GM18909 (cell line): ENCODE measurements around the gene HECTD4.
"Not testable (repeated sequence)": the region's sequence is repeated elsewhere in the genome, so short reads cannot be mapped to it uniquely, and the experiment has no call there.

Source experiments
- ATAC-seq: cut with Tn5 transposase; IDR thresholded peaks from one replicate; pipeline ENCODE4 v1.9.1; 2021; ENCODE audit warnings: mild to moderate bottlenecking; ENCODE audit not compliant: unreplicated experiment, poor library complexity

HECTD4 gene

GRCh38 chr12:112283546-112283945, 98.7 kb downstream of the HECTD4 start:
- no peak for ATAC-seq

- no peak for ATAC-seq
Observed at GRCh38 chr12:112282920-112283319, 99.3 kb downstream of the HECTD4 start.

DNA sequence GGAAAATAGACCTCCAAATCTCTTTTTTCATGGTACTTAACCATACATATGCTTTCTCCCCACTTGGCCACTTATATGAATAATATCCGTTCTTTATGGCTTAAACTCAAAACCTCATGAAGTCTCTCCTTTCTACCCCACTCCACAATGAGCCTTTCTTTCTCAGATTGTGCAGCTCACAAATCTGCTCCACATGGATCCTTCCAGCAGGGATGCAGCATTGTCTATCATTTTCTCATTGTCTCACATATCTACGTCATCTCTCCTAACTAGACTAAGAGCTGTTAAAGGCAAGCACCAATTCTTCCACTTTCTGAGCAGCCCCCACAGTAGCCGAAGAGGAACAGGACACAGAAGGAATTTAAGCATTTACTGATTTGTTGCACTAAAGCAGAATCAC, 106.4 kb downstream of the HECTD4 start:
- ATAC-seq = no peak

DNA sequence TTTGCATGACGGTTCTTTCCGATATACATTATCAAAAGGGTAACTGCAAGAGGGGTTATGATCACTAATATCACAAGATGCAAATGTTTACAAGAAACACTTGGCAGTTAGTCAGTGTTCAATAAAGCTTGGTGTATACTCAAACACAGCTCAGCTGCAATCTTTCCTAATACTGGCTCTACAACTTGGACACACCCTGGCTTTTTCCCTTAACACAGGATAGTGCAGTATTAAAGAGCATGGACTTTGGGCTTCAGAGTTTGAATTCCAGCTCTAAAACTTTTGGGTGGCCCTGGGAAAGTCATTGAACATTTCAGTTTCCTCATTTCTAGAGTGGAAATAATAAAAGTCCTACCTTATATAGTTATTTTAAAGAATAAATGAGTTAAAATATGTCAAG, 107.0 kb downstream of the HECTD4 start:
- ATAC-seq = no peak

DNA sequence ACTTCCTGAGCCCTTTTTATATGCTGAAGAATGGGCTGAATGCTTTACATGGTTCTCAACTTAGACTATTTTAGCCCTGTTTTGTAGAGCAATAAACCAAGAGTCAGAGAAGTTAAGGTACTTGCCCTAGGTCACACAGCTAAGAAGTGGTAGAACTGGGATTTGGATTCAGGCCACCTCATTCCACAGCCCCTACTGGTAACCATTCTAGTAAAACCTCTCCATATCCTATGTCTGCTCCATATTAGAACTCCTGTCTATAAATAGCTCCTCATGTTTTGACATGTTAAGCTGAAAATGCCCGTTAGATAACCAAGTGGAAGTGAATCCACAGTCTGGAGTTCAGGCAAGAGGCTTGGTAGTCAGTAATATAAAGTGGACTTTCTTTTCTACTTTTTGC, 111.6 kb downstream of the HECTD4 start:
- ATAC-seq = no peak

- no peak for ATAC-seq
Observed at GRCh38 chr12:112266473-112266872, 115.8 kb downstream of the HECTD4 start.

GRCh38 chr12:112261559-112261958, 120.7 kb downstream of the HECTD4 start:
- ATAC-seq = no peak

GRCh38 chr12:112258926-112259325, 123.3 kb downstream of the HECTD4 start:
- ATAC-seq = no peak

DNA sequence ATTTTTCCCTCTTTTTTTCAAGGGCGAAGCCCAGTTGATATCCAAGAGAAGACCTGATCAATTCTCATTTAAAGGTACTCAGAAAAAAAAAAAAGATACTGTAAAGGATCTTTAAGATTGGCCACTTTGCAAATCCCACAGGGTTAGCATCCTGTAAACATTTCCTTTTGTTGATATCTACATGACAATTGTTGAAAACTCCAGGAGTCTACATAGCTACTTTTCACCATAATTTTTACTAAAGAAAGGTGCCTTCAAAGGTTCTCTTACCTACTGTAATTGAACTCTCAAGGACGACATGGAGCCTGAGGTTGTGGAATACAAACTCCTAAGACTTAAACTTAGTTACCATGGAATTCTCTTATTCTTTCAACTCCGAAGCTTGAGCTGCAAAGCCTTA, 125.5 kb downstream of the HECTD4 start:
- no peak for ATAC-seq

- no peak for ATAC-seq
Observed at GRCh38 chr12:112252184-112252583, 130.0 kb downstream of the HECTD4 start.

GRCh38 chr12:112244902-112245301, 137.3 kb downstream of the HECTD4 start:
- ATAC-seq = not testable (repeated sequence)

- ATAC-seq = no peak
Observed at GRCh38 chr12:112243255-112244110, 138.7 kb downstream of the HECTD4 start.

DNA sequence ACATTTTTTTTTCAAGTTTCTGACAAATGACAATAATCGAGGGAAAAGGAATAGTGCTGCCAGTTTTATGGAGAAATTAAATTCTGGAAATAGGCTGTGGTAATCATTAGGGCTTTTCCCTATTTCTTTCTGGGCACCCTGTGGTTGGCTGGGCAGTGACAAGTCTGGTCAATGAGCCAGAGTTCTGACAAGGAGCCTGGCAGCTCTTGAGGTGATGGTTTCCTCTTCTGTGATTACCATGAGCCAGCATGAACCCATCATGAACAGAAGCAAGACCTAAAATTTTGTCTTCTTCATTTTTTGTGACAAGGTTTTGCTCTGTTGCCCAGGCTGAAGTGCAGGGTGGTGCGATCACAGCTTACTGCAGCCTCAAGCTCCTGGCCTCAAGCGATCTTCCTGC, 141.1 kb downstream of the HECTD4 start:
- no peak for ATAC-seq

DNA sequence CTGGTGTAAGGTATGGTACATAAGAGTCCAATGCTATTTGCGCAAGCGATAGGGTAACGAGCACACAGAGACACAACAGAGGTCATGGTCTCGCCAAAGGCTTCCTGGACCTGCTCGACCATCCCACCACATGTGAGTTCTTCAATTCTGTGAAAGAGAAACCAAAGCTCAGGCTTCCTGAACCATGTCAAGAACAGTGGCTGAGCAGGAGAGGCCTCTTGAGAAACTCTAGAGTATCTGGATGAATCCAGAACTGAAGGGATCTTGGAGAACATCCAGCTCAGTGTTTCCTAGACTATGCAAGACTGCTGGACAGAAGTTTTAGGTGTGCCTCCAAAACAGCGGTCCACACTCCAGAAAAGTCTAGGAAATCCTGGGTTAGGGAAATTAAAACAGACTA, 142.3 kb downstream of the HECTD4 start:
- no peak for ATAC-seq

GRCh38 chr12:112239020-112239419, 143.2 kb downstream of the HECTD4 start:
- no peak for ATAC-seq

DNA sequence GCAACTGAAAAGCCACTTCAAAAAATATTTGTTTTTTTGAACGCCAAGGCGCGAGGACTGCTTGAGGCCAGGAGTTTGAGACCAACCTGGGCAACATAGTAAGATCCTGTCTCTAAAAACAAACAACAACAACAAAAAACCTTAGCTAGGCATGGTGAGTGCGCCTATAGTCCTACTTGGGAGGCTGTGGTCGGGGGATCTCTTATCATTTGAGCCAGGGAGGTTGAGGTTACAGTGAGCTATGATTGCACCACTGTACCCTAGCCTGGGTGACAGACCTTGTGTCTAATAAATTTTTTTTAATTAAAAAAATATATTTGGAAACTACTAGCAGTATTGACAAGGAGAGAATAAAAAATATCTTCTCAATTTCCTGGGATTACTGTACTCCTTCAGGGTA, 143.8 kb downstream of the HECTD4 start:
- ATAC-seq = no peak

DNA sequence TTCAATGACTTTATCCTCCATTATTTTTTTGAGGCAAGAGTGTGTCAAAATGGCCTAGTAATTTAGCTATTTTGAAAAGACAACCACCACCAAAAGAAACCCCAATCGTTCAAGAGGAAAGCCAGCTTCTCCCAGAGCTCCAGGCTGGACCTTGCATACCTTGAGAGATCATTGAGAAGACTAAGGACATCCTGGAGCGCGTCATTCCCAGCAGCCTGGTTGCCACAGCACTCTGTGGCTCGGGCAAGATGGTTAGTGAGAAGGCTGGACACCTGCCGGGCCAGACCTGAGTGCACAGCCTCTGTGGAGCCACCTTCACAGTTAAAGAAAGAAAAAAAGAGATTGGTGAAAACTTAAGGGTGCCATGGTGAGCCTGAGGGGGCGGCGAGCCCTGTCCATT, 145.4 kb downstream of the HECTD4 start:
- ATAC-seq = no peak

- no peak for ATAC-seq
Observed at GRCh38 chr12:112236386-112236785, 145.8 kb downstream of the HECTD4 start.

DNA sequence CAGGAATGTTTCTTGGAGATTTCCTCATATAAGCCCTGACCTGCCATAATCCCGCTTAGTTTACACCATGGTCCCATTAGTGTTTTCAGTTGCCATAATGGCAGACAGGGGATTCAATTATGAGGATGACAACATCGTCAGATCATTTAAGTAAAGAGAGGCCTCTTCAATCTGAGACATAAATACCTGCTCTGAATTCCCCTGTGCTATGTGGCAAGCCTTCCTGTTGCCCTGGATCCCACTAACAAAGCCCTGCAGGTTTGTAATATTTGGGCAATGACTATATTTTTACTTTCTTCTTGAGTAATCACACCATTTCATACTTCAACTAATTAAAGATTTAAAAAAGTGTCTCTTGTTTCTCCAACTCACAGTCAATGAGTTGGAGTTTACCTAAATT, 147.9 kb downstream of the HECTD4 start:
- no peak for ATAC-seq

- ATAC-seq = no peak
Observed at GRCh38 chr12:112233242-112233641, 149.0 kb downstream of the HECTD4 start.

DNA sequence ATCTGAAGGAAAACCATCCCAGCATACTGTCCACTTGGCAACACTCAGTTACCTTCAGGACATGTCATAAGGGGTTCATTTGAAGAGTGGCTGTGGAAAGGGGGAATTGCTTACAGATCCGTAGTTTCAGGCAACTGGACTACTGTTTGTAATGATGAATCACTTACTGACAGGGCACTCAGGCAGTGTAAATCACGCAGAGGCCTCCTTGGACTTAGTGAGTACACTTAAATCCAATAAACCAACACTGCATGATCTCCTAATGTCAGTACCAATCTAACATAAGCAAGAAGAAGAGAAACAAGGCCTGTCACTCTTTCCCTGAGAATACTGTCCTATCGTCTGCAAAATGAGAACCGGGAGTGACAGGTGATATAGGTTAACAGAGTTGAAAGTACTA, 152.1 kb downstream of the HECTD4 start:
- ATAC-seq = no peak

DNA sequence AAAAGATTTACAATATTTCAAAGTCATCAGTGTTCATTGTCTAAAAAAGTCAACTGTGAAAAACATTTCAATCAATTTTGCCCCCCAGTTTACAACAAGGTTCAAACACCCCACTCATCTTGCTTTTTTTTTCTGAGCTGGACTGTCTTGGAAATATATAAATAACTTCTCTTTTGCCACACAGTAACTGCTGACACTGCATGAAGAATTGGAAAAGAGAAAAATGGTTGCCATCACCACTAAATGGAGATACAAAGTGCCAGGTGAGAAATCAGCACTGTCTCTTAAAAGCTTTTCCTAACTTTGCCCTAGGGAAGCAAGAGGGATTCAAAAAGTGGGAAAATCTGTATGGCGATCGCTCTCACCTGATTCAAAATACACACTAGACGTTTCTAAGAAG, 155.5 kb downstream of the HECTD4 start:
- ATAC-seq = no peak
